Measurements from ENCODE around the gene DENND2A. TPM values are rescaled to one million over a fixed set of nuclear protein-coding genes. Genes with fewer than 3 reads are reported as not detected.

Gene DENND2A
- total and polyA plus RNA-seq, 2 experiments from 2014 or later: 6.7 to 8.4 TPM

DNA sequence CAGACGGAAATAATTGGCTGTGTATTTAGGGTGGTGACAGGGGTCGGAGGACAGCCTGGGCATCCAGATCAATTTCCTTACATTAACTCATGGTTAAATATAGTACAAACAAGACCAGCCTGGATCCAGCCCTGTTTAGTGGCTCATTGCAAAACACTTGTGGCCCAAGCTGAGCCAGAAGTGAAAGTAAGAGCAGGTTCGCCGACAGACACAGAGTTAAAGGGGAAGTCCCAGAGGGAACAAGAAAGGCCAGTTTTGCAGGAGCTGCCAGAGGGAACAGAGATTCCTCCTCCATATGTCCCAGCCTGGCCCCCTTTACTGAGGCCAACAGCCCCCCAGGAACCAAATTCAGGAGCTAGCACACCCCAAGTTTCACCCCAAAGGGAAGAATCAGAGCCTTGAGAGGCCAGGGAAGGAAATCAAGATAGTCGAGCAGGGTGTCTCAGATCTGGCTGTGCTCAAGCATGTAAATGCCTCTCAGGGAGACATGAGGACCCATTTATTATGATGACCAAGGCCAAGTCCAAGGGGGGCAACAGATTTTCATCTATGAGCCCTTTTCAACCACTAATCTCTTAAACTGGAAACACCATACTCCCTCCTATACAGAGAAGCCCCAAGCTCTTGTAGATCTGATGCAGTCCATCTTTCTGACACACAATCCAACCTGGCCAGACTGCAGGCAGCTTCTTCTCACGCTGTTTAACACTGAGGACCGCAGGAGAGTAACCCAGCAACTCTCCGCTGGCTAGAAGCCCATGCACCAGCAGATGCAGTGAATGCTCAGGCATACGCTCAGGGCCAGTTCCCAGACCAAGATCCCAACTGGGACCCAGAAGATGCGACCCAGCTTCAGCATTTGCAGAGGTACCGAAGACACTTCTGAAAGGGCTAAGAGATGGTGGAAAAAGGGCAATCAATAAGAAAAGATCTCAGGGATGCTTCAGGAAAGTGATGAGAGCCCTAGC, 16.2 kb upstream of the DENND2A start:
- no peaks in the 10 kb centered on the region for H4K20me1 ChIP-seq (ENCODE audit: insufficient read depth, poor library complexity, severe bottlenecking)
- no peaks in the 10 kb centered on the region for H3K79me2 ChIP-seq
- H3K27ac ChIP-seq: peak overlapping the region; percentile 15
- peak overlapping the region; percentile 73 for H3K4me2 ChIP-seq
- H3K9me3 ChIP-seq (ENCODE audit: low read depth): no peaks in the 10 kb centered on the region
- H3K36me3 ChIP-seq (replicated peaks; ENCODE audit: insufficient read depth, low read depth): no peaks in the 10 kb centered on the region
- no peak overlapping the region for H3K4me3 ChIP-seq
- DNase-seq (ENCODE audit: low spot score): peak; percentile 75
- no peaks in the 10 kb centered on the region for H3K27me3 ChIP-seq
- WGBS (ENCODE audit: low lambda C conversion rate, missing lambda C conversion rate): 68% methylated on average over 11 of the region's 11 CpGs
- TF ChIP-seq CTCF (IDR thresholded peaks at IDR 0.05; ENCODE audit: poor library complexity) (no peak), EZH2 (IDR thresholded peaks at IDR 0.05; ENCODE audit: borderline replicate concordance) (no peak), EZH2phosphoT487 (IDR thresholded peaks at IDR 0.05; ENCODE audit: low read depth, severe bottlenecking, unreplicated experiment) (no peak)
- H3K4me1 ChIP-seq (ENCODE audit: insufficient read depth): no peaks in the 10 kb centered on the region
- H2AFZ ChIP-seq: peak overlapping the region; percentile 51
- H3K9me2 ChIP-seq (replicated peaks; ENCODE audit: insufficient read depth): no peaks in the 10 kb centered on the region

- H3K9me2 ChIP-seq (replicated peaks; ENCODE audit: insufficient read depth): no peaks in the 10 kb centered on the region
- DNase-seq (ENCODE audit: low spot score): no peak
- WGBS (ENCODE audit: low lambda C conversion rate, missing lambda C conversion rate): 96% methylated on average over 16 of the region's 16 CpGs
- no peaks in the 10 kb centered on the region for H3K4me1 ChIP-seq (ENCODE audit: insufficient read depth)
- no peaks in the 10 kb centered on the region for H4K20me1 ChIP-seq (ENCODE audit: insufficient read depth, poor library complexity, severe bottlenecking)
- H3K27ac ChIP-seq: peak overlapping the region; percentile 13
- no peaks in the 10 kb centered on the region for H3K36me3 ChIP-seq (replicated peaks; ENCODE audit: insufficient read depth, low read depth)
- peak overlapping the region; percentile 73 for H3K4me2 ChIP-seq
- H3K9me3 ChIP-seq (ENCODE audit: low read depth): no peaks in the 10 kb centered on the region
- TF ChIP-seq CTCF (IDR thresholded peaks at IDR 0.05; ENCODE audit: poor library complexity): no peak
- no peak for TF ChIP-seq EZH2phosphoT487 (IDR thresholded peaks at IDR 0.05; ENCODE audit: low read depth, severe bottlenecking, unreplicated experiment)
- no peak for TF ChIP-seq EZH2 (IDR thresholded peaks at IDR 0.05; ENCODE audit: borderline replicate concordance)
- no peak overlapping the region for H3K4me3 ChIP-seq
- H3K27me3 ChIP-seq: no peaks in the 10 kb centered on the region
- H2AFZ ChIP-seq: no peak overlapping the region
- no peaks in the 10 kb centered on the region for H3K79me2 ChIP-seq
These were observed 15.1 kb upstream of the DENND2A start for GRCh38 chr7:140655511-140656408.

GRCh38 chr7:140654661-140655060, 14.0 kb upstream of the DENND2A start:
- TF ChIP-seq EZH2phosphoT487 (IDR thresholded peaks at IDR 0.05; ENCODE audit: low read depth, severe bottlenecking, unreplicated experiment) (no peak), CTCF (IDR thresholded peaks at IDR 0.05; ENCODE audit: poor library complexity) (no peak), EZH2 (IDR thresholded peaks at IDR 0.05; ENCODE audit: borderline replicate concordance) (no peak)
- H4K20me1 ChIP-seq (ENCODE audit: insufficient read depth, poor library complexity, severe bottlenecking): no peaks in the 10 kb centered on the region
- WGBS (ENCODE audit: low lambda C conversion rate, missing lambda C conversion rate): 94% methylated on average over 4 of the region's 4 CpGs

More at GRCh38 chr7:140654661-140655060, 14.0 kb upstream of the DENND2A start:
- DNase-seq (ENCODE audit: low spot score): no peak
- Histone ChIP-seq H3K27me3 (no peaks in the 10 kb centered on the region), H3K4me2 (no peak overlapping the region), H3K4me1 (ENCODE audit: insufficient read depth) (no peaks in the 10 kb centered on the region), H3K27ac (no peak overlapping the region), H3K36me3 (replicated peaks; ENCODE audit: insufficient read depth, low read depth) (no peaks in the 10 kb centered on the region), H2AFZ (no peak overlapping the region), H3K4me3 (no peak overlapping the region), H3K9me2 (replicated peaks; ENCODE audit: insufficient read depth) (no peaks in the 10 kb centered on the region), H3K79me2 (no peaks in the 10 kb centered on the region), H3K9me3 (ENCODE audit: low read depth) (no peaks in the 10 kb centered on the region)

Data from hepatocyte (in vitro differentiated cells).